Measurements from ENCODE around the gene ID1.

DNA sequence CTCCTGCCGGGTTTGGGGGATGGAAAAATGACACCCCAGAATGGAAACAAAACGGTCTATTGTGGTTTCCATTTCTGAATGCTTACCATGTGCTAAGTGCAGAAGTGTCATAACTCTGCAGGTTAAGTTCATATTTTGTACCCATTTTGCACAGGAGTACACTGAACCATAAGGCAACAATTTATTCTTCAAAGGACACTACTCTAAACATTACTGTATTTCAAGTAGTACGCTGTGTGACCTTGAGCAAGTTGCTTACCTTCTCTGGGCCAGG is 9.8 kb upstream of the ID1 start:
- TF ChIP-seq EZH2 (IDR thresholded peaks at IDR 0.05): no peak
- no peak for TF ChIP-seq POLR2AphosphoS5 (IDR thresholded peaks at IDR 0.05; ENCODE audit: borderline replicate concordance, low read depth, low read length)
- no peak for TF ChIP-seq FOXP2 (optimal IDR thresholded peaks at IDR 0.05; ENCODE audit: control extremely low read depth, extremely low read length, insufficient read depth)
